Left lobe of liver (tissue), 2 donors: ENCODE measurements around the gene ZNF341. TPM values are rescaled to one million over a fixed set of nuclear protein-coding genes. Genes with fewer than 3 reads are reported as not detected.

Experiments
- ATAC-seq: fragments of 200-7000 bp; cut with Tn5 transposase; one replicate; pipeline ENCODE4 v1.9.1; 2020; ENCODE audit warnings: mild to moderate bottlenecking, moderate library complexity
- DNase-seq: peaks from one replicate; pipeline ENCODE4 v3.0.0-alpha.2; 2020; ENCODE audit warnings: low spot score
- total RNA-seq: library from RNA; stranded (reverse); gene quantifications from one replicate; pipeline ENCODE4 v1.2.1, GENCODE V29; 2021
- donor health status: DM: no; HTN: no; CAD: no; lungs with moderate emphysema.
- donor health status: DM: no; HTN: yes; CAD: no.

ZNF341 gene
- total RNA-seq, 1 donor from 2014 or later, result 1.5 TPM

DNA sequence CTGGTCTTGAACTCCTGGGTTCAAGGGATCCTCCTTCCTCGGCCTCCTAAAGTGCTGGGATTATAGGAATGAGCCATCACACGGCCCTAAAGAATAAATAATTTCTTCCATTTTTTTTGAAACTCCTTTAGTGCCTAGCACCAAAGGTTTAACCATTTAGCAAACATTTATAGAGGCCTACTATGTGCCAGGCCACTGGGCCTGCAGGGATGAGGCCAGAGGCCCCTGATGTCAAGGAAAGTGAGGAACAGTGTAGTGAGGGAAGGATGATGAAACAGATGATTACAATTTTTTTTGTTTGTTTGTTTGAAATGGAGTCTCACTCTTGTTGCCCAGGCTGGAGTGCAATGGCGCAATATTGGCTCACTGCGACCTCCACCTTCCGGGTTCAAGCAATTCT, 33.8 kb downstream of the ZNF341 start:
- ATAC-seq (no peak), DNase-seq (no peak)

GRCh38 chr20:33766686-33767085, 34.9 kb downstream of the ZNF341 start:
- ATAC-seq (no peak), DNase-seq (no peak)

DNA sequence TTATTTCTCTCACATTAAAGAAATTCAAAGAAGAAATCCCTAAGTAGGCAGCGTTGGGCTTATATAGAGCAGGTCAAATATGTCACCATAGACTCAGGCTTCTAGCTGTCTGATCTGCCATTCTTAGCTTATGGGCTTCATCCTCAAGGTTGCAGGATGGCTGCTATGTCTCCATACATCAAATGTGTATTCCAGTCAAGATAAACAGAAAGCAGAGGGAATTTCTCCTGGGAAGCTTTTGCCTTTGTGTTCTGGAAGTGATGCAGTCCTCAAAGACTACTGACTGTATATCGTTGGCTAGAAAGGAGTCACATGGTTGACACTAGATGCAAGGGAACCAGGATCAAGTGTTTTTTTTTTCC, 36.0 kb downstream of the ZNF341 start:
- ATAC-seq, result no peak
- DNase-seq, result no peak

- no peak for DNase-seq
- ATAC-seq, result no peak
Measured at GRCh38 chr20:33769043-33769442, 37.2 kb downstream of the ZNF341 start.

- DNase-seq (no peak), ATAC-seq (no peak)
Measured at GRCh38 chr20:33770005-33770404, 38.2 kb downstream of the ZNF341 start.

DNA sequence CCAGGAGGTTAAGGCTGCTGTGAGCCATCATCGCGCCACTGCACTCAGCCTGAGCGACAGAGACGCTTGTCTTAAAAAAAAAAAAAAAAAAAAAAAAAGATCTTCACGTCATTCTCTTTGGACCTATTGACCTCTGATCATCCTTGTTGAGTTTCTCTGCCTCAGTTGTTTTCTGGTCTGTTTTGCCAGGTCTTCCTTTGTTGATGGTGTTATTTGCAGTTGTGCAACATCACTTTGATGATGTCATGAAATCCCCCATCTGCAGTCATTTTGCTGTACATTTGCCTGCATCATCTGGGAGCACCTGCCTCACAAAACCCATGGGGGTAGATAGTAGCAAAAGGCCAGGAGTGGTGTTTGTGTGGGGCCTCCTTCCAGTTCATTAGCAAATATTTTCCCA, 40.1 kb downstream of the ZNF341 start:
- DNase-seq (no peak), ATAC-seq (no peak)

- DNase-seq, result no peak
- ATAC-seq, result no peak
Measured at GRCh38 chr20:33772439-33772838, 40.6 kb downstream of the ZNF341 start.

- ATAC-seq, result no peak
- DNase-seq, result no peak
Measured at GRCh38 chr20:33773412-33774089, 41.8 kb downstream of the ZNF341 start.

DNA sequence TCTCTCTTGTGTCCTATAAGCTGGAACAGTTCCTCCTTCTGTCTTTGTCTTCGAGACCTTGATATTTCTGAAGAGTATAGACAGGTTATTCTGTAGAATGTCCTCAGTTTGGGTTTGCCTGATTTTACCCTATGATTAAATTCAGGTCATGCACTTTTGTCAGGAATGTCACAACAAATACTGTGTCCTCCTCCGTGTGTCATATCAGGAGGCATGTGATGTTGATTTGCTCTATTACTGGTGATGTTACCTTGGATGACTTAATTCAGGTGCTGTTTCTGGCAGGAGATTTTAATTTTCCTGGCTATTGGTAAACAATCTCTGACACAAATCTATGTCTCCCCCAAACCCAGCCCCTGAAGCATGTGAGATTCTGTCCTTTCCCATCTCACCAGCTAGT, 46.0 kb downstream of the ZNF341 start:
- ATAC-seq (no peak), DNase-seq (no peak)

DNA sequence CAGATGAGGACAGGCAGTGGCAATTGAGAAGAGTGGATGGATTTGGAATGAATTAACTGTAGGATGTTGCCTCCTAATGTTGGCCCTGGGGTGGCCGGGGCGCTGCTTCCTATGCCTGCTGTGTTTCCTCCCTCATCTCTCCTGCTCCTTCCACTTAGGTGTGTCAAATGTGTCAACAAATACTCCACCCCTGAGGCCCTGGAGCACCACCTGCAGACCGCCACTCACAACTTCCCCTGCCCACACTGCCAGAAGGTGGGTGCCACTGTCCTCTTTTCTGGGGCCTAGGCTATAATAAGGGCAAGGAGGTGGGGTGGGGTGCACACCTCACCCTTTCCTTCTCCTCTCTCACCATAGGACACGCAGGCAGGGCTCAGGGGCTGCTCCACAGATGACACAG, 49.3 kb downstream of the ZNF341 start:
- ATAC-seq, result no peak
- no peak for DNase-seq

DNA sequence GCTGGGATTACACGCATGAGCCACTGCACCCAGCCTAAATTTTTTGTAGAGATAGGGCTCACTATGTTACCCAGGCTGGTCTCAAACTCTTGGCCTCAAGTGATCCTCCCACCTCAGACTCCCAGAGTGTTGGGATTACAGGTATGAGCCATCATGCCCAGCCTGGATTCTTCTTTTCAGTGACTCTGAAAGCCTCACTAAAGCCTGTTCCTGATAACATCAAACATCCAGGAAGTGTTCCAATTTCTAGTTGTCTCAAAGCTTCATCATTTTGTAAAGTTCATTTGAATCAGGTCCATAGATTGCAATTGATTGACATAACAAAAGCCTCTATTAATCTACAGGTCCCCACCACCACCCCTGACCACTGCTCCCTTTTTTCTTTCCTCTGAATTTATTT, 50.1 kb downstream of the ZNF341 start:
- DNase-seq (no peak), ATAC-seq (no peak)

DNA sequence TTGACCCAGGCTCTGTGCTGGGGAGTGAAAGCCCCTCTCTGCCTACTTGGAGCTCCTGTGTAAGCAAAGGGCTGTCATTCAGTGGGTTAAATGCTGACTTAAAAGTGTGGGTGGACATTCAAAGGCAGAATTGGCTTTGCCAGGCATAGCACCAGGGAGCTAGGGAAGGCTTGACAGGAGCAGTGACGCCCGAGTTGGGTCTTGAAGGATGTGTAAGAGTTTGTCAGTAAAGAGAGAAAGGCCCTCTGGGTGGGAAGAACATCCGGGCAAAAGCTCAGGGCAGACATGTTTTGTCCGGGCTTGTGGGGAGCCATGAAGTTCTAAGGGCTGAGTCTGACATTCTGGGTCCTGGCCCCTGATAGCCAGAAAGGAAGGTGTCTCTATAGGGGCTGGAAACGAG, 51.5 kb downstream of the ZNF341 start:
- no peak for ATAC-seq
- DNase-seq, result no peak

- DNase-seq (no peak), ATAC-seq (no peak)
Measured at GRCh38 chr20:33783818-33784217, 52.0 kb downstream of the ZNF341 start.

- DNase-seq (no peak), ATAC-seq (no peak)
Measured at GRCh38 chr20:33784225-33784624, 52.4 kb downstream of the ZNF341 start.

GRCh38 chr20:33785503-33785902, 53.7 kb downstream of the ZNF341 start:
- ATAC-seq (no peak), DNase-seq (no peak)

DNA sequence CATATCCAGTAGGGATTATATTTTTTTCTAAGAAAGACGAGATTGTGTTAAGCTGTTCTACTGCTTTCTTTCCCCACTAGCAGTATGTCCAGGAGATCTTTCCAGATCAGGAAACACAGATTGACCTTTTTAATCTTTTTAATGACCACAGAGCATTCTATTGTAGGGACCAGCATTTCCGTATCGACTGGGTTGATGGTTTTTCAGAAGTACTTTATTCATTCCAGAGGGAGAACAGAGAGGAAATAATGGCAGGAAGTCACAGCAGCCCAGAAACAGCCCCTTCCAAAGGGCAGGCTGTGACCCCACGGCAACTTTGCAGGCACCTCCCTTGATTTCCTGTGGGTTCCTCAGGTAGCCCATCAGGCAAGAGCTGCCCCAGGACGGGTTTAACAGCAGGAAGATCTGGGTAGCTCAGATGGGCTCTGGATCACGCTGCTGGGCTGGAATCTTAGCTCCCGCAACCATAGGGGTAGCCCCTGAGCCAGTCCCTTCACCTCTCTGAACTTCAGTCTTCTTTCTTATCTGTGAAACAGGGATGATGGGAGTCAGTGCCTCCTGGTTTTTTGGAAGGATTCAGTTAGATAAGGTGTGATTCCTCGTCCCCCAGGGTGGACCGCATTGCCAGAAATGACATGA, 55.6 kb downstream of the ZNF341 start:
- DNase-seq (no peak), ATAC-seq (peak; percentile 23)

DNA sequence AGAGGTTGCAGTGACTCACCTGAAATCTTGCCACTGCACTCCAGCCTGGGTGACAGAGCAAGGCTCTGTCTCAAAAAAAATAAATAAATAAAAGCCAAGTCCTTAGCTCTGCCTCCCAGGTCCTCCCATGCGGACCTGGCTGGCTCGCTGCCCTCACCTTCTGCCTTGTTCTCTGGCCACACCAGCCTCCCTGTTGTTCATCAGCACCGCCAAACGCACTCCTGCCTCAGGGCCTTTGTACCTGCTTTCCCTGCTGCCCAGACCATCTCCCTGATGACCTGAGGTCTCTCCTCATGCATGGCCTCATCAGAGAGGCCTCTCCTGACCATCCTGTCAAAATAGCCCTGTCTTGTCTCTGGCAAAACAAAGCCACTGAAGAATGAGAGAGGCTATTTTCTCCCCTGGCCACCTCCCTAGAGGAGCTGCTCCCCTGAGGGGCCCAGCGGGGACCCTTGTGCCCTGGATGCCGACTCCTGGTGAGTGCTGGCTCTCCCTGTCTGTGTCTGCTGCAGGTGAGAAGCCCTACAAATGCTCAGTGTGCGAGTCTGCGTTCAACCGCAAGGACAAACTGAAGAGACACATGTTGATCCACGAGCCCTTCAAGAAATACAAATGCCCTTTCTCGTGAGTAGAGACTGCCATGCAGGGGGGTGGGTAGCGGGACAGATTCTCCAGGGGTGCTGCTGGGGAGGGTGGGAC, 56.7 kb downstream of the ZNF341 start:
- DNase-seq (no peak), ATAC-seq (no peak)

GRCh38 chr20:33789109-33789857, 57.5 kb downstream of the ZNF341 start:
- DNase-seq (no peak), ATAC-seq (peak; percentile 33)

DNA sequence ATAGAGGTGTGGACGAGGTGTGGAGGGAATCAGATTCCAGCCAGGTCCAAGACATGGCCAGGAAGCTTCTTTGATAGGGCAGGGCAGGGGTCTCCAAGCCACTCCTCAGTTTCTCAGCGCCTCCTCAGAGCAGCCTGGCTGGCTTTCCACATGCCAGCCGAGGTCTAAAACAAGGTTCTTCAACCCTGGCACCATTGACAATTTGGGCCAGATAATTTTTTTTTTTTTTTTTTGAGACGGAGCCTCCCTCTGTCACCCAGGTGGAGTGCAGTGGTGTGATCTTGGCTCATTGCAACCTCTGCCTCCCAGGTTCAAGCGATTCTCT, 58.0 kb downstream of the ZNF341 start:
- no peak for ATAC-seq
- no peak for DNase-seq

DNA sequence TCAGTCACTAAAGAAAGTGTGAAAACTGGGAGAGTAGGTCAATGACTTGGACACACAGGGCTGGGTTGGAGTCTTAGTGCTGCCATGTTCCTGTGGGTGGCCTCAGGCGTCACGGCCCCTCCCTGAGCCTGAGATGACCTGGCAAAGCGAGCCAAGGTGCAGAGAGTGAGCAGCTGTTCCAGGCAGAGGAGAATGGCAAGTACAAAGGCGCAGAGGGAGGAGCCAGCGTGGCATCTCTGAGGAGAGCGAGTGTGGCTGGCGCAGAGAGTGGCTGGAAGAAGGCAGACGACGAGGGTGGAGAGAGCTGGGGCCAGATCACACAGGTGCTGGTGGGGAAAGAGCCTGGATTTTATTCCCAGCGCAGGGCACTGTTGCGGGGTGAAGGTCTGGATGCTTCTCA, 58.8 kb downstream of the ZNF341 start:
- ATAC-seq, result no peak
- no peak for DNase-seq

DNA sequence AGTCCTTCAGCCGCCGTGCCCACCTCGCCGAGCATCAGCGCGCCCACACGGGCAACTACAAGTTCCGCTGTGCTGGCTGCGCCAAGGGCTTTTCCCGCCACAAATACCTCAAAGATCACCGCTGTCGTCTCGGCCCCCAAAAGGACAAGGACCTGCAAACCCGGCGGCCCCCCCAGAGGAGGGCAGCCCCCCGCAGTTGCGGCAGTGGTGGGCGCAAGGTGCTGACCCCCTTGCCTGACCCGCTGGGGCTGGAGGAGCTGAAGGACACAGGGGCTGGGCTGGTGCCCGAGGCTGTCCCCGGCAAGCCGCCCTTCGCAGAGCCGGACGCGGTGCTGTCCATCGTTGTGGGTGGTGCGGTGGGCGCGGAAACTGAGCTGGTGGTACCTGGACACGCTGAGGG, 59.2 kb downstream of the ZNF341 start:
- DNase-seq (no peak), ATAC-seq (no peak)

GRCh38 chr20:33791540-33791939, 59.7 kb downstream of the ZNF341 start:
- DNase-seq (no peak), ATAC-seq (no peak)
